22Rv1 (cell line): ENCODE measurements around the gene ABTB2.

Experiments
- CTCF ChIP-seq: fragments of 450-650 bp; IDR thresholded peaks from 2 replicates; pipeline ENCODE4 v1.5.1; 2017; ENCODE audit warnings: mild to moderate bottlenecking
- ZFX ChIP-seq: fragments of 450-650 bp; IDR thresholded peaks from 2 replicates; pipeline ENCODE4 v1.6.1; 2017; ENCODE audit warnings: antibody characterized with exemption, borderline replicate concordance

DNA sequence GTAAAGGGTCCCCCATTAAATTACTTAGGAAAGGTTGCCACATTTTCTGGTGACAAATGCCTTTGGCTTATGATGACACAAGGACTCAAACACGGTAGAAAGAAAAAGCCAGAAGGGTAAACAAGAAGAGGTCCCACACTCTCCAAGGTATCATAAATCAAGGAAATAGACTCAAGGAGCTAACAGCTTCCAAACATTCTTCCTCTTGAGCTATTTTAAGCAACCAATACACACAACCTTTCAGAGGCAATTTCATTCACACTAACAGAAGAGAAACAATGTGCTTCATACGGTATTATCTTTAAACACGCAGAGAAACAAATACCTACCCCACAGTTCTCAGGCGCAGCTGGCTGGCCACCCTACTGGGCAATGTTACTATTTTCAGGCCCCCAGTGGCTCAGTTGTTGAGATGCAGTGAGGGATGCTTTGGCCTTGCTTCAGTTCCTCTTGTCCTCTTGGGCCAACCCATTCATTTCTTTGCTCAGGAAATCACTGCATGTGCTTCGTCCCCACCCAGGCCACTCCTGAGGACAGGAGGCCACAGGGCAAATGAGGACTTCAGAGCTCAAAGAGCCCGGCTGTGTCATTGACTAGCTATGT is 15.8 kb downstream of the ABTB2 start:
- no peak for TF ChIP-seq CTCF
- no peak for TF ChIP-seq ZFX
